Chondrocyte (in vitro differentiated cells): ENCODE data around the gene ABCA13. TPM values are rescaled to one million over a fixed set of nuclear protein-coding genes. Genes with fewer than 3 reads are reported as not detected.
"Not testable (repeated sequence)": the region's sequence is repeated elsewhere in the genome, so short reads cannot be mapped to it uniquely, and the experiment has no call there.

Experiments
- DNase-seq: peaks from one replicate; pipeline ENCODE4 v3.0.0; 2021; ENCODE audit warnings: mixed read lengths, low spot score
- H3K27ac Mint-ChIP-seq: one replicate; pipeline ENCODE4 v1.8.0; 2021; ENCODE audit warnings: mild to moderate bottlenecking, moderate library complexity, mixed read lengths; ENCODE audit not compliant: unreplicated experiment
- H3K27me3 Mint-ChIP-seq: 2 replicates; pipeline ENCODE4 v1.8.0; 2021; ENCODE audit warnings: low read depth, mixed read lengths
- H3K36me3 Mint-ChIP-seq: 2 replicates; pipeline ENCODE4 v1.8.0; 2021; ENCODE audit warnings: low read depth, mixed read lengths
- H3K4me1 Mint-ChIP-seq: 2 replicates; pipeline ENCODE4 v1.8.0; 2021; ENCODE audit warnings: low read depth, mild to moderate bottlenecking, mixed read lengths
- H3K4me3 Mint-ChIP-seq: one replicate; pipeline ENCODE4 v1.8.0; 2021; ENCODE audit warnings: mild to moderate bottlenecking, moderate library complexity, mixed read lengths; ENCODE audit not compliant: unreplicated experiment
- H3K9me3 Mint-ChIP-seq: 2 replicates; pipeline ENCODE4 v1.8.0; 2021; ENCODE audit warnings: low read depth, mixed read lengths
- total RNA-seq: library from RNA; stranded (reverse); gene quantifications from 3 replicates; pipeline ENCODE4 v1.2.1, GENCODE V29; 2021
- TF ChIP-seq, protein P1 (sequence below): fragments of 200-600 bp; sonication (generic); IDR thresholded peaks from 2 replicates; pipeline ENCODE4 v1.5.0; 2021; ENCODE audit warnings: antibody characterized with exemption, mild to moderate bottlenecking, moderate library complexity

ABCA13 gene
- total RNA-seq, 1 donor from 2014 or later, result 0.07 TPM

DNA sequence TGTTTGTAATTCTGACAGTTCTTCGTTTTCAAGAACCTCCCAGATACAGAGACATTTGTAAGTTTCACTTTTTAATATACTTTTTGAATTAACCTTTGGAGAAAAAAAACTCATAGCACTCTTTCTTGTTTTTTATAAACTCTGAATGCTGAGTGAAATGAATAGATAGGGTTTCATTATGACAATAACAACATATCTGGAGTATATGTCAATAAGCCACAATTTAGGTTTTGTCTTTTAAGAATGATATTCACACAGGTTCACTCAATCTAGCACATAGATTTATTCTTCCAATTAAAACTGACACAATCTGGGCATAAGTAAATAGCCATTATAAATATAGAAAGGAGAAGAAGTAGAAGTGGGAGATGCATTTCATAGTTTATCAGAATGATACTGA is 21.7 kb downstream of the ABCA13 start:
- peaks cover 11% of the 10 kb centered on the region for H3K4me1 Mint-ChIP-seq
- H3K9me3 Mint-ChIP-seq, result peaks cover 5% of the 10 kb centered on the region
- no peak for DNase-seq
- TF ChIP-seq, protein P1, sequence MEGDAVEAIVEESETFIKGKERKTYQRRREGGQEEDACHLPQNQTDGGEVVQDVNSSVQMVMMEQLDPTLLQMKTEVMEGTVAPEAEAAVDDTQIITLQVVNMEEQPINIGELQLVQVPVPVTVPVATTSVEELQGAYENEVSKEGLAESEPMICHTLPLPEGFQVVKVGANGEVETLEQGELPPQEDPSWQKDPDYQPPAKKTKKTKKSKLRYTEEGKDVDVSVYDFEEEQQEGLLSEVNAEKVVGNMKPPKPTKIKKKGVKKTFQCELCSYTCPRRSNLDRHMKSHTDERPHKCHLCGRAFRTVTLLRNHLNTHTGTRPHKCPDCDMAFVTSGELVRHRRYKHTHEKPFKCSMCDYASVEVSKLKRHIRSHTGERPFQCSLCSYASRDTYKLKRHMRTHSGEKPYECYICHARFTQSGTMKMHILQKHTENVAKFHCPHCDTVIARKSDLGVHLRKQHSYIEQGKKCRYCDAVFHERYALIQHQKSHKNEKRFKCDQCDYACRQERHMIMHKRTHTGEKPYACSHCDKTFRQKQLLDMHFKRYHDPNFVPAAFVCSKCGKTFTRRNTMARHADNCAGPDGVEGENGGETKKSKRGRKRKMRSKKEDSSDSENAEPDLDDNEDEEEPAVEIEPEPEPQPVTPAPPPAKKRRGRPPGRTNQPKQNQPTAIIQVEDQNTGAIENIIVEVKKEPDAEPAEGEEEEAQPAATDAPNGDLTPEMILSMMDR, result no peak
- no peaks in the 10 kb centered on the region for H3K36me3 Mint-ChIP-seq
- H3K27ac Mint-ChIP-seq, result no peak overlapping the region
- no peak overlapping the region for H3K4me3 Mint-ChIP-seq
- peaks cover 9% of the 10 kb centered on the region for H3K27me3 Mint-ChIP-seq

DNA sequence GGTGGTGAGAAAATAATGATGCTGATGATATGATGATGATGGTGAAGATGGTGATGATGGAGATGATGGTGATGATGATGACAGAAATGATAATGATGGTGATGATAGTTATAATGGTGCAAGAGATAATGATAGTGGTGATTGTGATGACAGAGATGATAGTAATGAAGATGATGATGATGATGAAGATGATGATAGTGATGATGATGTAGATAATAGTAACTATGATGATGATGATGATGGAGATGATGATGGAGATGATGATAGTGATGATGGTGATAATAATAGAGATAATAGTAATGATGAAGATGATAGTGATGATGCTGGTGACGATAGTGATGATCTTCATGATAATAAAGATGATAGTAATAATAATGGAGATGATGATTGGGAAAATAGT is 22.2 kb downstream of the ABCA13 start:
- DNase-seq, result no peak
- peaks cover 11% of the 10 kb centered on the region for H3K4me1 Mint-ChIP-seq
- H3K36me3 Mint-ChIP-seq, result no peaks in the 10 kb centered on the region
- peaks cover 14% of the 10 kb centered on the region for H3K27me3 Mint-ChIP-seq
- no peak overlapping the region for H3K4me3 Mint-ChIP-seq
- TF ChIP-seq, protein P1, result no peak
- H3K9me3 Mint-ChIP-seq, result peaks cover 1% of the 10 kb centered on the region
- H3K27ac Mint-ChIP-seq, result no peak overlapping the region

DNA sequence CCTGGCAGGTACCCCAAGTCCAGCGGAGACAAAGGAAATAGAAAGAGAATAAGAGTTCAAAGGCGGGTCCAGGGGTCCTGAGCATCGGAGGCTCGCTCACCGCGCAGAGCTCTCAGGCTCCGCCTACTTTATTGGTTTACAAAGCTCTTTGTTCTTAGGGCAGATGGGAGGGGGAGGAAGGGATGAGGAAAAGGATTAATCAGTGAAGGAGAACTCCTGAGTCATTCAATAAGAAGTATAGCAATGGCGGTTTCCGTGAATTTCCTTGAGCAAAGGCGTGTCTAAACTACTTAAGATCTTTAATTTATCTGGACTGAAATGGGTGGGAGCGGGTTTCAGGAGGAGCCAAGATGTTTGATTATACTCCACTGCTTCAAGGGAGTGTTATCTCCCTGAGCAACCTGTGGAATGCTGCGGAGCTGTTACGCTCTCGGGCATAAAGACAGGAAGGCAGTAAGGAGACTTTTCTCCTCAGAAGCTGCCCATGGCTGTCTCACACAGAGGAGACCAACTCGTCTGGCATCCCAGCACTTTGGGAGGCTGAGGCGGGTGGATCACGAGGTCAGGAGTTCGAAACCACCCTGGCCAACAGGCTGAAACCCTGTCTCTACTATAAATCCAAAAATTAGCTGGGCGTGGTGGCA is 29.8 kb downstream of the ABCA13 start:
- H3K4me1 Mint-ChIP-seq, DNase-seq, H3K4me3 Mint-ChIP-seq, H3K36me3 Mint-ChIP-seq, H3K27ac Mint-ChIP-seq, H3K9me3 Mint-ChIP-seq: not testable (repeated sequence)
- H3K27me3 Mint-ChIP-seq, result peaks cover 27% of the 10 kb centered on the region

DNA sequence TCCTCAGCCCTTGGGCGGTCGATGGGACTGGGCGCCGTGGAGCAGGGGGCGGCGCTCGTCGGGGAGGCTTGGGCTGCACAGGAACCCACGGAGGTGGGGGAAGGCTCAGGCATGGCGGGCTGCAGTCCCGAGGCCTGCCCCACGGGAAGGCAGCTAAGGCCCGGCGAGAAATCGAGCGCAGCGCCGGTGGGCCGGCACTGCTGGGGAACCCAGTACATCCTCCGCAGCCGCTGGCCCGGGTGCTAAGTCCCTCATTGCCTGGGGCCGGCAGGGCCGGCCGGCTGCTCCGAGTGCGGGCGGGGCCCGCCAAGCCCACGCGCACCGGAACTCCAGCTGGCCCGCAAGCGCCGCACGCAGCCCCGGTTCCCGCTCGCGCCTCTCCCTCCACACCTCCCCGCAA is 31.7 kb downstream of the ABCA13 start:
- H3K36me3 Mint-ChIP-seq, H3K4me1 Mint-ChIP-seq, H3K27ac Mint-ChIP-seq, H3K9me3 Mint-ChIP-seq, DNase-seq, H3K4me3 Mint-ChIP-seq: not testable (repeated sequence)
- H3K27me3 Mint-ChIP-seq, result peaks cover 23% of the 10 kb centered on the region

DNA sequence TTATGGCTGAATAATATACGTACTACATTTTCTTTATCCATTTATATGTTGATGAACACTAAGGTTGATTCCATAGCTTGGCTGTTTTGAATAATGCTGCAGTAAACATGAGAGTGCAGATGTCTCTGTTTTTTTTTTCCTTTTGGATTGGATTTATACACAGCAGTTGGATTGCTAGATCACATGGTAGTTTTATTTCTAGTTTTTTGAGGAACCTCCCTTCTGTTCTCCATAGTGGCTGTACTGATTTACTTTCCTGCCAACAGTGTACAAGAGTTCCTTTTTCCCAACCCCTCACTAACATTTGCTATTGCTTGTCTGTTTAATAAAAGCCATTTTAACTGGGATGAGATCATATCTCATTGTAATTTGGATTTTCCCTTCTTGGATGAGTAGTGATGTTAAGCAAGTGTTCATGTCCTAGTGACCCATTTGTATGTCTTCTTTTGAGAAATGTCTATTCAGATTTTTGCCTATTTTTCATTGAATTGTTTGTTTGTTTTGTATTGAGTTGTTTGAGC is 36.0 kb downstream of the ABCA13 start:
- Mint-ChIP-seq H3K36me3 (no peaks in the 10 kb centered on the region), H3K27ac (no peak overlapping the region), H3K9me3 (peaks cover 14% of the 10 kb centered on the region), H3K27me3 (peaks cover 8% of the 10 kb centered on the region), H3K4me1 (no peaks in the 10 kb centered on the region), H3K4me3 (no peak overlapping the region)
- TF ChIP-seq, protein P1, result no peak
- DNase-seq, result no peak

DNA sequence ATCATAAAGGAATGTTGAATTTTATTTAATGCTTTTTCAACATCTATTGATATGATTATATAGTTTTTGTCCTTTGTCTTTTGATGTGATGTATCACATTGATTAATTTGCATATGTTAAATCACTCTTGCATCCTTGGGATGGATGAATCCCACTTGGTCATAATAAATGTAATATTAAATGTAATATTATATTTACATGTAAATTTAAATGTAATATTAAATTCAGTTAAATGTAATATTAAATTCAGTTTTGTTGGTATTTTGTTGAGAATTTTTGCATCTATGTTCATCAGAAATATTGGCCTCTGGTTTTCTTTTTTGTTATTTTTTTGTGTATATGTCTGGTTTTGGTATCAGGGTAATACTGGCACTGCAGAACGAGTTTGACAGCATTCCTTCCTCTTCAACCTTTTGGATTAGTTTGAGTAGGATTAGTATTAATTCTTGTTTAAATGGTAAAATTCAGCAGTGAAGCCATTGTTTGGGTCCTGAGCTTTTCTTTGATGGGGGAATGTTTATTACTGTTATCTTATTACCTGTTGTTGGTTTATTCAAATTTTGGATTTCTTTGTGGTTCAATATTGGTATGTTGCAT is 37.8 kb downstream of the ABCA13 start:
- H3K36me3 Mint-ChIP-seq, result no peaks in the 10 kb centered on the region
- no peak for DNase-seq
- H3K4me3 Mint-ChIP-seq, result no peak overlapping the region
- no peaks in the 10 kb centered on the region for H3K4me1 Mint-ChIP-seq
- peaks cover 8% of the 10 kb centered on the region for H3K27me3 Mint-ChIP-seq
- TF ChIP-seq, protein P1, result no peak
- H3K27ac Mint-ChIP-seq, result no peak overlapping the region
- H3K9me3 Mint-ChIP-seq, result peaks cover 17% of the 10 kb centered on the region
